Suprapubic skin (tissue), 4 donors: Measurements from ENCODE around the gene SLC12A5.

Experiments used
- CTCF ChIP-seq, 2 donors: fragments of 200-600 bp in 1 of 2; fragments of 450-650 bp in 1 of 2; sonication (generic) in 1 of 2; IDR thresholded peaks; one replicate each; pipeline ENCODE4 v1.5.1; 2016 to 2019; ENCODE audit warnings: antibody characterized with exemption in 2 of 2, mild to moderate bottlenecking in 1 of 2, moderate library complexity in 1 of 2
- EP300 ChIP-seq: sonication (generic); formaldehyde crosslinking; IDR thresholded peaks from one replicate; pipeline ENCODE4 v1.6.1; 2017; ENCODE audit warnings: antibody characterized with exemption
- POLR2A ChIP-seq, 2 donors: fragments of 450-650 bp; IDR thresholded peaks; one replicate each; pipeline ENCODE4 v1.6.1; 2017; ENCODE audit warnings: antibody characterized with exemption in 2 of 2, mild to moderate bottlenecking in 2 of 2, moderate library complexity in 2 of 2
- POLR2AphosphoS5 ChIP-seq, 3 donors: sonication (generic); formaldehyde crosslinking; IDR thresholded peaks; one replicate each; pipeline ENCODE4 v1.6.1; 2017; ENCODE audit warnings: antibody characterized with exemption in 3 of 3

- no peak for TF ChIP-seq CTCF (IDR thresholded peaks at IDR 0.05)
- TF ChIP-seq EP300: no peak
- TF ChIP-seq POLR2AphosphoS5 (IDR thresholded peaks at IDR 0.05): no peak
- no peak for TF ChIP-seq POLR2A (IDR thresholded peaks at IDR 0.05)
Measured at GRCh38 chr20:46012921-46013320, 16.1 kb upstream of the SLC12A5 start.
